Stimulated activated CD4-positive, alpha-beta T cell treated with anti-CD3 and anti-CD28 coated beads, Interleukin-4, amount 100 ng/mL, for 4 hours (primary cell): ENCODE data around the gene JMJD8.

Source experiments
- DNase-seq, 2 experiments: peaks; one replicate each; pipeline ENCODE4 v3.0.0-alpha.2; 2020

The JMJD8 gene

GRCh38 chr16:687499-687898 is 3.4 kb upstream of the JMJD8 start:
- DNase-seq, result no peak

GRCh38 chr16:686459-687260 is 2.5 kb upstream of the JMJD8 start:
- no peak for DNase-seq

- no peak for DNase-seq
Measured at GRCh38 chr16:685967-686366, 1.8 kb upstream of the JMJD8 start.

- no peak for DNase-seq
Measured at GRCh38 chr16:684961-685696, 995 bp upstream of the JMJD8 start.

- DNase-seq, result no peak
Measured at GRCh38 chr16:683396-684070, 601 bp downstream of the JMJD8 start.

GRCh38 chr16:682493-683395 is 1.4 kb downstream of the JMJD8 start:
- no peak for DNase-seq

GRCh38 chr16:681746-682427 is 2.2 kb downstream of the JMJD8 start:
- no peak for DNase-seq

GRCh38 chr16:680967-681745 is 3.0 kb downstream of the JMJD8 start:
- no peak for DNase-seq

GRCh38 chr16:680625-680945 is 3.5 kb downstream of the JMJD8 start:
- DNase-seq, result no peak

- peak; percentile 81 to 93 for DNase-seq
Measured at GRCh38 chr16:679814-680624, 4.1 kb downstream of the JMJD8 start, which contains the start of gene STUB1. TSS of gene STUB1 (plus strand) at chr16:680410. CDS start at chr16:680526, 116 bp downstream.

- DNase-seq, result peak; percentile 43 to 55
Measured at GRCh38 chr16:678858-679813, 5.0 kb downstream of the JMJD8 start.

GRCh38 chr16:678209-678857 is 5.8 kb downstream of the JMJD8 start:
- DNase-seq, result no peak

GRCh38 chr16:677316-678190 is 6.6 kb downstream of the JMJD8 start:
- no peak for DNase-seq

- DNase-seq, result peak in 1 of 2 experiments; percentile 20
Measured at GRCh38 chr16:676913-677312, 7.2 kb downstream of the JMJD8 start.

GRCh38 chr16:676565-676902 is 7.6 kb downstream of the JMJD8 start:
- DNase-seq, result no peak

GRCh38 chr16:675884-676564 is 8.1 kb downstream of the JMJD8 start:
- no peak for DNase-seq
